Measurements from ENCODE around the gene ADAMTS6.
"Not testable (repeated sequence)": the region's sequence is repeated elsewhere in the genome, so short reads cannot be mapped to it uniquely, and the experiment has no call there.

Gene ADAMTS6, protein sequence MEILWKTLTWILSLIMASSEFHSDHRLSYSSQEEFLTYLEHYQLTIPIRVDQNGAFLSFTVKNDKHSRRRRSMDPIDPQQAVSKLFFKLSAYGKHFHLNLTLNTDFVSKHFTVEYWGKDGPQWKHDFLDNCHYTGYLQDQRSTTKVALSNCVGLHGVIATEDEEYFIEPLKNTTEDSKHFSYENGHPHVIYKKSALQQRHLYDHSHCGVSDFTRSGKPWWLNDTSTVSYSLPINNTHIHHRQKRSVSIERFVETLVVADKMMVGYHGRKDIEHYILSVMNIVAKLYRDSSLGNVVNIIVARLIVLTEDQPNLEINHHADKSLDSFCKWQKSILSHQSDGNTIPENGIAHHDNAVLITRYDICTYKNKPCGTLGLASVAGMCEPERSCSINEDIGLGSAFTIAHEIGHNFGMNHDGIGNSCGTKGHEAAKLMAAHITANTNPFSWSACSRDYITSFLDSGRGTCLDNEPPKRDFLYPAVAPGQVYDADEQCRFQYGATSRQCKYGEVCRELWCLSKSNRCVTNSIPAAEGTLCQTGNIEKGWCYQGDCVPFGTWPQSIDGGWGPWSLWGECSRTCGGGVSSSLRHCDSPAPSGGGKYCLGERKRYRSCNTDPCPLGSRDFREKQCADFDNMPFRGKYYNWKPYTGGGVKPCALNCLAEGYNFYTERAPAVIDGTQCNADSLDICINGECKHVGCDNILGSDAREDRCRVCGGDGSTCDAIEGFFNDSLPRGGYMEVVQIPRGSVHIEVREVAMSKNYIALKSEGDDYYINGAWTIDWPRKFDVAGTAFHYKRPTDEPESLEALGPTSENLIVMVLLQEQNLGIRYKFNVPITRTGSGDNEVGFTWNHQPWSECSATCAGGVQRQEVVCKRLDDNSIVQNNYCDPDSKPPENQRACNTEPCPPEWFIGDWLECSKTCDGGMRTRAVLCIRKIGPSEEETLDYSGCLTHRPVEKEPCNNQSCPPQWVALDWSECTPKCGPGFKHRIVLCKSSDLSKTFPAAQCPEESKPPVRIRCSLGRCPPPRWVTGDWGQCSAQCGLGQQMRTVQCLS (N-terminal part only)

DNA sequence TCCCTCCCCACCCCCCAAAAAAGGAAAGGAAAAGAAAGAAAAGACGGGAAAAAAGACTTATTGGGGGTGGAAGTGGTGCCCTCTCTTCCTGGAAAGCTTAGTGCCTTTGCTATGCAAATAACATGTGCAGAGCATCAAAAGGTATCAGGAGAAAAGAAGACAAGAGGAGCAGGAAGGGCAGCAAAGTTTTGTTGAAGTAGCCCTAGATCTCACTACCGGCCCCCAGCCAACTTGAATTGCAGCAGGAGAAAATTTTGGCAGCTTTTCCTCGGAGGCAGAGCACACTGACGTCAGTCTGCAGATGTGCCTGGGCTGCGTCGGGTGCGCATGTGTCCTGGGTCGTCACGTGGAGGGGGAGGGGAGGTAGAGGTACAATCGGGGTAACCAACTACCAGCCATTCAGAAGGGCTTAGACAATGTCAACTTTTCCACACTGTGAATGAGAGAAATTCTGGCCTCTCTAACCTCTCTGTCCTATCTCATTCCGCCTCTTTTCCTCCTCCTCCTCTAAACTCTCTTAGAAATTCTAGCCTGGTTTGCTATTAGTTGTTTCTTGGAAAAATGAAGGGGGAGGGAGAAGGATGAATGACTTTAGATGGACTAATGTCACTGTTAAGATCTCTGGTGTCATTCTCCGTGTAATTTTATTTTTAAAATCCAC is at the start of gene ADAMTS6:
ADAMTS6 (minus strand) TSS at position 286 of the 661 bp plus-strand sequence. CDS start 8,247 bp downstream, outside the sequence.
- DNase-seq (ENCODE audit: low spot score): peak; percentile 92

DNA sequence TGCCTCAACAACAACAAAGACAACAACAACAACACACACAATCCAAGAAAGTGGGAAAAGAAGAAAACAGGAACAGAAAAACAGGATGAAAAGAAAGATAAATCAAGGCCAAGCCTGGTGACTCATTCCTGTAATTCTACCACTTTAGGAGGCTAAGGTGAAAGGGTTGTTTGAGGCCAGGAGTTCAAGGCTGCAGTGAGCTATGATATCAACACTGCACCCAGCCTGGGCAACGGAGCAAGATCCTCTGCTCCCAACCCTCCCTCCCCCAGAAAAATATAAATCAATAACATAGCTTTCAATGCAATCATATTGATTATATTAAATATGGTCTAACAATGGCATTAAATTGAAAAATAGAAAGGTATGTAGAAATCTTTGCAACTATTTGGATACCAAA is 49.2 kb upstream of the ADAMTS6 start:
- DNase-seq (ENCODE audit: low spot score): no peak

DNA sequence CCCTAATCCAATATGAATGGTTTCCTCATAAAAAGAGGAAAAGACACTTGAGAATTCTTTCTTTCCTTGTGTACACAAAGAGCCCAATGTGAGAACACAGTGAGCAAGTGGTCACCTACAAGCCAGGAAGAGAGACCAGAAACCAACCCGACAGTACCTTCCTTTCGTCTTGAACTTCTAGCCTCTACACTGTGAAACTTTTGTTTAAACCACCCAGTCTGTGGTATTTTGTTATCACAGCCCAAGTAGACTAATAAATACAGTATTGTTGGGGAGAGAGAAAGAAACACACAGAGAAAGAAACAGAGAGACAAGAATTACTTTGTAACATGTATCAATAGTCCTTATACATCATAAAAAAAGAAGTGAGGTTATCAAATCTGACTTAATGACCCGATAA is 44.0 kb upstream of the ADAMTS6 start:
- no peak for DNase-seq (ENCODE audit: low spot score)

DNA sequence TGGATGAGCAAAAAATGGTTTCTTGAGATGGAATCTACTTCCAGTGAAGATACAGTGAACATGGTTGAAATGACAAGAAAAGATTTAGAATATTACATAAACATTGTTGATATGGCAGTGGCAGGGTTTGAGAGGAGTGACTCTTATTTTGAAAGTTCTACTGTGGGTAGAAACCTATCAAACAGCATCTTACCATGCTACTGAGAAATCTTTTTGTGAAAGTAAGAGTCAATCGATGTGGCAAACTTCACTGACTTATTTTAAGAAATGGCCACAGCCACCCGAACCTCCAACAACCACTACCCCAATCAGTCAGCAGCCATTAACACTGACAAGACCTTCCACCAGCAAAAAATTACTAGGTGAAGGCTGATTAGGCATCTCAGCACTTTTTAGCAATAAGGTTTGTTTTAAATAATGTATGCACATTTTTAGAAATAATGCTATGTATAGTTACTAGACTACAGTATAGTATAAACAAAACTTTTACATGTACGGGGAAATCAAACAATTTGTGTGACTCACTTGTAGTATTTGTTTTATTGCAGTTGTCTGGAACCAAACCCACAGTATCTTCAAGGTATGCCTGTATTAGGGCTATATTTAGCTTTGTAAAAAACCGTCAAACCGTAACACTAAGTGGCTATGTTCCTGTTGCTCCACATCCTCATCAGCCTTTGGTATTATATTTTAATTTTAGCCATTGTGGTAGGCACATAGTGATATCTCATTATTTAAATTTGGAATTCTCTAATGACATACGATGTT is 30.6 kb upstream of the ADAMTS6 start:
- DNase-seq (ENCODE audit: low spot score): no peak

DNA sequence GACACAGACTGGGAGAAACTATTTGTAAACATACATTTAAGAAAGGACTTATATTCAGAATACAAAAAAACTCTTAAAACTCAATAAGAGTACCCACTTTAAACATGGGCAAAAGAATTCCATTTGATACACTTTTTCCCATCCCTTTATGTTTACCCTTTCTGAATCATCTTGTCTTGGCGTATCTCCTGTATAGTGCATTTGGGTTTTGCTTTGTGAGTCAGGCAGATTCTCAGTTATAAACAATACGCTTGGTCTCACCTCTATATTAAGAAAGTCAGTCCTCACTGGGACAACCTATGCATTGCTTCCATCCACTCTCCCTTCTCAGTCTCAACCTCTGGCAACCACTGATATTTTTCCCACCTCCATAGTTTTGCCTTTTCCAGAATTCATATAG is 27.3 kb upstream of the ADAMTS6 start:
- no peak for DNase-seq (ENCODE audit: low spot score)

DNA sequence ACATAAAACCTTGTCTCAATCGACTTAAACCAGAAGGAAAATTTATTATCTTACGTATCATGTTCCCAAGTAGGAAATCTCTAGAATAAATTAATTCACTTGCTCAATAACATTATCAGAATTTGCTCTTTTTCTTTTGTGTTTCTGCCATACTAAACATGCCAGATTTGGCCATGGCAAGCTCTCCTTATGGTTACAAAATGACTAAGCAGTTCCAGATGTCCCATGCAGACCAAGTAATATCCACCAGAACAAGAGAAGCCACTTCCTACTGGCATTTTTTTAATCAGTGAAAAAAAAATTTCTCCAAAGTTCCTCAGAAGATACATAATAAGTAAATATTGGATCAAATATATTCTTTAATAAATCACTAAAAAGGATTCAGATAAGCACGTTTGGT is 25.2 kb upstream of the ADAMTS6 start:
- peak; percentile 75 for DNase-seq (ENCODE audit: low spot score)

DNA sequence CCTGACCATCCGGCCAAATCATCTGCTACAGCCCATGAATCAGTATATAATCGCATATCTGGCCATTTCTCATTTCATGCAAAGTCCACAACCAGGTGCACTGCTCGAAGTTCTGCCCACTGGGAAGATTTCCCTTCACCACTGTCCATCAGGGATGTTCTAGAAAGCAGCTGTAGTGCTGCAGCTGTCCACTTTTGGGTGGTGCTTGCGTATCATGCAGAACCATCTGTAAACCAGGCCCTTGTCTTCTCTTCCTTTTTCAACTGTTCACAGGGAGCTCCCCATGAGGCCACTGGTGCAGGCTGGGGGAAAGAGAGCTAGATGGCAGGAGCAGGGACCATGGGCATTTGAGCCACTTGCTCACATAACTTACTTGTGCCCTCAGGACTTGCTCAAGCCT is 7.4 kb upstream of the ADAMTS6 start:
- DNase-seq (ENCODE audit: low spot score): no peak

DNA sequence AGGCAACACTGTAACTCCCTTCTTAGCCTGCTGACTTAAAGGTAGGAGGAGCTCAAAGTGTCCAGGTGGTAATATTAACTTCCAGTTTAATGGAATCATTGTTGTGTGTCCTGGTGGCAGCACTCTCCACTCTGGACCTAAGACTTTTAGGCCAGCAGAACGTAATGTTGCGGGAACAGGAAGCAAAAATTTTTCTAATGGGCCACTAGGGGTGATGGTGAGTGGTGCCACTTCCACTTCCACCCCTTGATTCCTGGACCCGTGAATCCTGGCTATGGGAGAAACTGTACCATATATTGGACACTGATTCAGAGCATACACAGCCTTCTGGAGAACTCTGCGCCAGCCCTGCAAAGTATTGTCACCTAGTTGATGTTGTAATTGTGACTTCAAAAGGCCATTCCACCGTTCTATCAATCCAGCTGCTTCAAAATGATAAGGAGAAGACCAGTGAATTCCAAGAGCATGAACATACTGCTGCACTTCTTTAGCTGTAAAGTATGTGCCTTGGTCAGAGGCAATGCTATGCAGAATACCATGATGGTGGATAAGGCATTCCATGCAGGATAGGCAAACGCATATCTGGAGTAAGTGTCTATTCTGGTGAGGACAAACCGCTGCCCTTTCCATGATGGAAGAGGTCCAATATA is 6.4 kb upstream of the ADAMTS6 start:
- DNase-seq (ENCODE audit: low spot score): not testable (repeated sequence)

DNA sequence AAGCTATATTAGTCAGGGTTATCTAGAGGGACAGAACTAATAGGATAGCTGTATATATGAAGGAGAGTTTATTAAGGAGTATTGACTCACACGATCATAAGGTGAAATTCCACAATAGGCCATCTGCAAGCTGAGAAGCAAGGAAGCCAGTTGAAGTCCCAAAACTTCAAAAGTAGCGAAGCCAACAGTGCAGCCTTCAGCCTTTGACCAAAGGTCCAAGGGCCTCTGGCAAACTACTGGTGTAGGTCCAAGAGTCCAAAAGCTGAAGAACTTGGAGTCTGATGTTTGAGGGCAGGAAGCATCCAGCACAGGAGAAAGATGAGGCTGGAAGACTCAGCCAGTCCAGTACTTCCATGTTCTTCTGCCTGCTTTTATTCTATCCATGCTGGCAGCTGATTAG is 5.1 kb upstream of the ADAMTS6 start:
- not testable (repeated sequence) for DNase-seq (ENCODE audit: low spot score)

DNA sequence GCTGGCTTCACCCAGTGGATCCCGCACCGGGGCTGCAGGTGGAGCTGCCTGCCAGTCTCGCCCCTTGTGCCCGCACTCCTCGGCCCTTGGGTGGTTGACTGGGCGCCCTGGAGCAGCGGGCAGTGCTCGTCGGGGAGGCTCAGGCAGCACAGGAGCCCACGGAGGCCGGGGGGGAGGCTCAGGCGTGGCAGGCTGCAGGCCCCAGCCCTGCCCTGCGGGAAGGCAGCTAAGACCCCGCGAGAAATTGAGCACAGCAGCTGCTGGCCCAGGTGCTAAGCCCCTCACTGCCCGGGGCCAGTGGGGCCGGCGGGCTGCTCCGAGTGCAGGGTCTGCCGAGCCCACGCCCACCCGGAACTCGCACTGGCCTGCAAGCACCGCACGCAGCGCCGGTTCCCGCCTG is 3.7 kb upstream of the ADAMTS6 start:
- no peak for DNase-seq (ENCODE audit: low spot score)

DNA sequence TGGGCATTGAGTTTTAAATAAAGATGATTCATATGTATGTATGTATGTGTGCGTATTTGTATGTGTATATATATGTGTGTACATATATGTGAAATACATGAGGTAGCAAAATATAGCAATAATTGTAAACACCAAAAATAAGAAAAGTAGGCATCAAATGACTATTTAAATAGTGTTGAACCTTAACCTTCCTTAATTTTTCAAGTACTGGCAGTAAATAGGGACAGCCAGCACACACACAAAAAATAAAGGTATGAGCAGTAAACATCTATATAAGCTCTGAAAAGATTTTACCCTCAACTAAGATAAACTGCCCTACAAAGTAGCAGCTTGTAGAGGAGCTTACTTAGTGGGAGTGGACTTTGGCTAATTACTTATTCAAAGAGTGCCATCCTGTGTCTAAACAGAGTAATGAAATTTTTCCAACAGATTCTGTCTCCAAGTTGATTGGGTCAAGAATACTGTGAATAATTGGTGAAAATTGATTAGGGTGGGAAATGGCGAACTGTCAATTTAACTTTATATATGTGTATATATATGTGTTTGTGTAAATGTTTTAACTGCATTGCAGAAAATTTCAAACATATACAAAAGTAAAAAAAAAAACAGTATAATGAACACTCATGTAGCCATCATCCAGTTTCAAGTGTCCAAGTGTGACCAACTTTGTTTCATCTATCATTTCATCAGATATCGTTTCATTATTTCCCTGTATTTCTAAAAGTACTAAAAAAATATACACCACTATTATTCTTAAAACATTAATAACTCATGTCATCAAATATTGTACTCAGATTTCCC is 2.0 kb upstream of the ADAMTS6 start:
- peak; percentile 39 for DNase-seq (ENCODE audit: low spot score)

DNA sequence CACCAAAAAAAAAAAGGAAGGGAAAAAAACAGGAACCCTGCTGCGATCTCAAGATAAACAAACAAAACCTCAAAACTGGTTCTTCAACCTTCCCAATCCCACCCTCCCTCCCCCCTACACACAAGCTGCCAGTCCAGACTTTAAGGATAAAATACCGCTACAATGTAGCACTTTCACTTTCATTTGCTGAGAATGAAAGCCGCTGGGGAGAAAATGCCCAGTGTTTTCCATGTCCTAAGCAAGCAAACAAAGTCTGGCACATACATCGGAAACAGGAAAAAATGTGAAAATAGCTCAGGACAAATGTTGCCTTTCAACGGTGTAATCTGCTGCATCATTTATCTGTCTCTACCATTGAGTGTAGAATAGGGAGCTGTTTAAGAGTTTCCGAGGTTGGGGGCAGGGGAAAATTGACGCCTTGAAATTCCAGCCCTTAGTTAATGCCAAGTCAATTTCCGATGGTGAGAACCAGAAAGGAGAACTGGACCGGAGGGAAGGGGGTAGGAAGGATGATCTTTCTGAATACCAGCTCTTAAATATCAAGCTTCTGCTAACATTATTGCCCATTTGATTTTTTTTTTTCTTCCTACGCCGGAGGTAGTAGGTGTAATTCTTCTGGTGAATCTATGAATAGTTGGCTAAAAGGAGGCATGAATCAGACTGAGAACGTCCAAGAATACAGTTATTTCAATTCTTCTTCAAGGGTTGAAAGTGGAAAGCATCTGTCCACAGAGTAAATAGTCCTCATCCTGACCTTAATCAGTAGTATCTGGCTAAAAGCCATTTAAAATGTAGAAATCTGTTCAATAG is 1.2 kb upstream of the ADAMTS6 start:
- DNase-seq (ENCODE audit: low spot score): peak; percentile 21

DNA sequence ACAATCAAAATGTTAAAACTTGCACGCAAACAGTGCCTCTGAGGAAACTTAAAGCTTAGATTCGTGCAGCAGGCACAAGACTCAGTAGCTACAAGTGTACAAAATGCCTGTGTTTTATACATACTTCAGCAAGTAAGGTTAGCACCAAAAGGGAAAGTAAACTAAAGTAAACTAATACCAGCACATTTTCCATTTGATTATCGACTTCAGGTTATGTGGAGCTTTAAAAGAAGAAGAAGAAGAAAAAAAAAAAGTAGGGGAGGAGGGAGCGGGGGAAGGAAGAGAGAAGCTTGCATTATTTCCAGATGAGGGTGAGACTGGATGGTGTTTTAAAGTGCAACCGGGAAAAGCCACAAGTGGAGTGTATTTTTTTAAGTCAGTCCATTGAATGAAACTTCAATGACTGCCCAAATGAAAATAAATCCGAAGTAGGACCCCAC is 596 bp upstream of the ADAMTS6 start:
- peak; percentile 17 for DNase-seq (ENCODE audit: low spot score)

DNA sequence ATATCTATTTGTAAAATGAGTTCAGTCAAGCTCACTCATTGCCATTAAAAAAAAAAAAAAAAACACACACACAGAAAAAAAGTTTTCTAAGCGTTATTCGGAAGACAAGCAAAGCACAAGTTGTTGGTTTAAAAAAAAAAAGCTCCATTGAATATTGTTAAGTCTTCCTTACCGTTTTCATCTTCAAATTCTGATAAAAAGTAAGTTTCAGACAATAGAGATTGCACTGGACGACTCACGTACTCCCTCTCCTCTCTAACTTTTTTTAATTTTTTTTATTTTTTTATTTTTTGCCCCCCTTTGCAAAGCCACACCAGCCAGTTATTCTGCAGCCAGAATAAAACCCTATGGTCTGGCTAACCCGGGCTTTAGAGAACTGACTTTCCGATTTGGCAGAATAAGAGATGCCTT is 544 bp downstream of the ADAMTS6 start:
- no peak for DNase-seq (ENCODE audit: low spot score)

DNA sequence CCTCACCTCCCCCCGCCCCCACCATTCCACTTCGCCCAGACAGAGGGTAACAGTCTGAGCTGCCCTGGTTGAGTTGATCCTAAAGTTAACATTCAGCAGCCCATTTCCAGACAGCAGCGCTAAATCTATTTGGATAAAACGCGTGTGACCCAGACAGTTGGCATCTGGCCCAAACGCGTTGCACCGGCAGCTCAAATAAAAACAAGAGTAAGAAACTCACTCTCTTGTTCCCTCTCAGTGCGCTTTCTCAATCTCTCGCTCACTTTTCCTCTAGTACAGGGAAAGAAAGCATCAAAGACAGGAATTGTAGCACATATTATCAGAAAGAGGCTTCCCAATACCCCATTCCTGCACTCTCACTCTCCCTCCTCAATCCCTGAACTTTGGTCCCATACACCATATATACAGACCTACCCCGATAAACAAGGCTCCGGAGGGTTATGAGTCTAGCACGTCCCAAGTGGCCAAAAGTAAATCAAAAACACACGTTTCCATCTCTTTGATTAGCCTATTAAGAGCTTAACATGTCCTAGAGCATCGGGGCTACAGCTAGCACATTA is 1.3 kb downstream of the ADAMTS6 start:
- DNase-seq (ENCODE audit: low spot score): peak; percentile 53

DNA sequence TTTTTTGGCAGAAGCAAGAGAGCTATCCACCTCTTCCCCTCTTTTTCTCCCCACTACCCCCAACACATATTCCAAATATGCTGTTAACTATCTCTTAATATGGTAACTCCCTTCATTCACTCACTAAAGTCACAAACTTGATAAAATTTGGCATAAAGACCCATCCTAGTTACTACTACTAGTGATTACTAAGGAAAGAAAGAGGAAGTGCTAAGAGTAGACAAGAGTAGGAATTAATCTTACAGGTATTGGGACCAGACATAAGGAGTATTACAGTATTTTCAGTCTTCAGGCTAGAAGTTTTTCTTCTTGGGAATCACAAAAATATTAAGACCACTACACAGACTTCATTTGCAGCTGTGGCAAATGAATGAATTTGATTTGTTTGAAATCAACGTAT is 2.2 kb downstream of the ADAMTS6 start:
- DNase-seq (ENCODE audit: low spot score): no peak

DNA sequence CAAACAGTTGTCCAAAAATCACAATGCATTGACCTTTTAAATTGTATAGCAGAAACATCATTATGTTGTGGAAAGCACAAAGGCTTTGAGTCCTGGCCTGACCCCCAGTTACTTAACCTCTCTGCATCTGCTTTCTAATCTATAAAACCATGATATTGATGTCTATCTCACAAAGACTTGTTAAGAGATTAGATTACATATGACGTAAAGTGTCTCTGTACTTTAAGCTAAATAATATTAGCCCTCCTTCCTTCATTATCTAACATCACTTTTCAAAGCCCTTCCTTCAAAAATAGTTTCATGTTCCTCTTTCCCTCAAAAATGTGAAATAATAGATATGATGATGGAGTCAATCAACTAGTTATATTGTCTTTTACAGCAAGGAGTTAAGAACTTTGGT is 3.4 kb downstream of the ADAMTS6 start:
- DNase-seq (ENCODE audit: low spot score): no peak

DNA sequence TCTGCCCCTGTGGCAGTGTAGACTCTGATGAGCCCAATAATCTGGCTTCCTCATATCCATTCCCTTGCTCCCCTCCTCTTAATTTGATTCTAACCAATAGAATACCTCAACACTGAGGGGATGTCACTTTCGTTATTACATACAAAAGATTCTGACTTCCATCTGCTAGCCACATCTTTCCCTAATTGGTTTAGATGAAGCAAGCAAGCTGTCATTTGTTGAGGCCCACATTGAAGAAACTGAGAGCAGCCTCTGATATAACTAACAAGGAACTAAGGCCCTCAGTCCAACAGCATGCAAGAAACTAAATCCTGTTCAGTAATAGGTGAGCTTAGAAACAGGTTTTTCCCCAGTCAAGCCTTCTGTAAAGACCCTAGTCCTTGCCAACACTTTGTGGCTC is 5.8 kb downstream of the ADAMTS6 start:
- no peak for DNase-seq (ENCODE audit: low spot score)

DNA sequence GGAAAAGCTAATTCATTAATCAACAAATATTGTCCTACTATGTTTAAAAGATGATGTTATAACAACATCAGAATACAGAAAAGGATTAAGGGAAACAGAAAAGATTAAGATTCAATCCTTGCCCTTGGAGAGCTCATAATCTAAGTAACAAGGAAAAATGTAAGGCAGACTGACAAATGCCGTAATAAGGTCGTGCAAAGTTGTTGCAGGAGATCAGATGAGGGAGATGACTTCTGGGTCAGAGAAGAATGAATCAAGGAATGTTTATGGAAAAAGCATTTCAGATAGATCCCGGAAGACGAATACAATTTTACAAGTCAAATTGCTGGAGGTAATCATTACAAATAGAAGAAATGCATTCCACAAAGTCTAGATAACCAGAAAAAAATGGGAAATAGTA is 6.4 kb downstream of the ADAMTS6 start:
- no peak for DNase-seq (ENCODE audit: low spot score)

All from AG20443 (cell line).